SK-N-SH treated with all-trans-retinoic acid at 6 μM for 48 hours (cell line): Measurements from ENCODE around the gene CEP43.

Source experiments
- ATAC-seq: fragments of 200-7000 bp; cut with Tn5 transposase; 3 replicates; pipeline ENCODE4 v1.9.1; 2020; ENCODE audit warnings: mild to moderate bottlenecking, moderate library complexity
- ARNTL ChIP-seq: fragments of 450-650 bp; formaldehyde crosslinking; IDR thresholded peaks from 2 replicates; pipeline ENCODE4 v1.5.0; 2020; ENCODE audit warnings: low read depth, mild to moderate bottlenecking, moderate library complexity, borderline replicate concordance
- BACH2 ChIP-seq: fragments of 250-450 bp; sonication (Bioruptor Pico); IDR thresholded peaks from 2 replicates; pipeline ENCODE4 v1.9.0; 2021; ENCODE audit warnings: mild to moderate bottlenecking, borderline replicate concordance
- CREB5 ChIP-seq: fragments of 250-450 bp; sonication (Bioruptor Pico); IDR thresholded peaks from 2 replicates; pipeline ENCODE4 v1.5.1; 2020; ENCODE audit warnings: low read depth, mild to moderate bottlenecking, moderate library complexity
- CSDC2 ChIP-seq: fragments of 250-450 bp; sonication (Bioruptor Pico); IDR thresholded peaks from 2 replicates; pipeline ENCODE4 v1.5.0; 2020; ENCODE audit warnings: mild to moderate bottlenecking, moderate library complexity
- CSRNP3 ChIP-seq: fragments of 250-450 bp; sonication (Bioruptor Pico); IDR thresholded peaks from 2 replicates; pipeline ENCODE4 v1.5.1; 2021; ENCODE audit warnings: mild to moderate bottlenecking, moderate library complexity
- ESRRG ChIP-seq: fragments of 250-450 bp; sonication (Bioruptor Pico); IDR thresholded peaks from 2 replicates; pipeline ENCODE4 v1.6.1; 2021; ENCODE audit warnings: mild to moderate bottlenecking
- ISL1 ChIP-seq: fragments of 250-450 bp; sonication (Bioruptor Pico); IDR thresholded peaks from 2 replicates; pipeline ENCODE4 v2.1.2; 2022; ENCODE audit warnings: mild to moderate bottlenecking, moderate library complexity
- OSR1 ChIP-seq: fragments of 250-450 bp; sonication (Bioruptor Pico); IDR thresholded peaks from 2 replicates; pipeline ENCODE4 v1.8.0; 2022; ENCODE audit warnings: moderate library complexity, mild to moderate bottlenecking, inconsistent platforms
- PATZ1 ChIP-seq: fragments of 250-450 bp; sonication (Bioruptor Pico); IDR thresholded peaks from 2 replicates; pipeline ENCODE4 v1.8.0; 2020; ENCODE audit warnings: mild to moderate bottlenecking, moderate library complexity, borderline replicate concordance
- POU6F1 ChIP-seq: fragments of 250-450 bp; sonication (Bioruptor Pico); IDR thresholded peaks from 2 replicates; pipeline ENCODE4 v1.8.0; 2021; ENCODE audit warnings: low read depth, mild to moderate bottlenecking, moderate library complexity, borderline replicate concordance
- RARB ChIP-seq: fragments of 250-450 bp; sonication (Bioruptor Pico); IDR thresholded peaks from 2 replicates; pipeline ENCODE4 v1.8.0; 2021; ENCODE audit warnings: mild to moderate bottlenecking, moderate library complexity
- SNAI2 ChIP-seq: fragments of 250-450 bp; sonication (Bioruptor Pico); IDR thresholded peaks from 2 replicates; pipeline ENCODE4 v1.5.0; 2020; ENCODE audit warnings: mild to moderate bottlenecking, moderate library complexity
- TCF4 ChIP-seq: fragments of 250-450 bp; sonication (Bioruptor Pico); IDR thresholded peaks from 2 replicates; pipeline ENCODE4 v1.8.0; 2021; ENCODE audit warnings: mild to moderate bottlenecking, moderate library complexity, borderline replicate concordance
- TOX ChIP-seq: fragments of 250-450 bp; sonication (Bioruptor Pico); IDR thresholded peaks from 2 replicates; pipeline ENCODE4 v1.8.0; 2021; ENCODE audit warnings: mild to moderate bottlenecking, moderate library complexity, borderline replicate concordance
- TSHZ2 ChIP-seq: fragments of 250-450 bp; sonication (Bioruptor Pico); IDR thresholded peaks from 2 replicates; pipeline ENCODE4 v1.5.0; 2020; ENCODE audit warnings: mild to moderate bottlenecking, moderate library complexity
- ZFP30 ChIP-seq: fragments of 450-650 bp; formaldehyde crosslinking; IDR thresholded peaks from 2 replicates; pipeline ENCODE4 v1.5.0; 2022; ENCODE audit warnings: mild to moderate bottlenecking, moderate library complexity

CEP43 gene

GRCh38 chr6:166987930-166988329 is 11.3 kb upstream of the CEP43 start:
- peak; percentile 38; the same call in 2 of the 3 replicates for ATAC-seq
- TF ChIP-seq ESRRG (CRISPR knock-in tag) (no peak), ISL1 (CRISPR knock-in tag) (0 out of 2 replicates have a peak, but pooled peaks have one; percentile 22)

- ATAC-seq, result peak; percentile 65
- TF ChIP-seq ISL1 (CRISPR knock-in tag) (peak; percentile 74), CSDC2 (CRISPR knock-in tag) (no peak)
Observed at GRCh38 chr6:166988674-166989201, 10.5 kb upstream of the CEP43 start.

- ATAC-seq, result peak; percentile 74
- no peak for TF ChIP-seq TCF4 (CRISPR knock-in tag)
- TF ChIP-seq ARNTL, result no peak
- TF ChIP-seq OSR1, result no peak
- TF ChIP-seq BACH2, result no peak
Observed at GRCh38 chr6:166989427-166990032, 9.7 kb upstream of the CEP43 start.

- ATAC-seq, result no peak
Observed at GRCh38 chr6:166996406-166996805, 2.8 kb upstream of the CEP43 start.

GRCh38 chr6:166997348-166997747 is 1.8 kb upstream of the CEP43 start:
- TF ChIP-seq ESRRG (CRISPR knock-in tag), result no peak
- no peak for TF ChIP-seq SNAI2 (CRISPR knock-in tag)
- TF ChIP-seq CREB5 (CRISPR knock-in tag), result no peak
- no peak for TF ChIP-seq POU6F1
- no peak for TF ChIP-seq TCF4 (CRISPR knock-in tag)
- TF ChIP-seq CSDC2 (CRISPR knock-in tag), result no peak
- TF ChIP-seq ZFP30 (CRISPR knock-in tag), result no peak
- no peak for TF ChIP-seq RARB
- ATAC-seq, result no peak

More at GRCh38 chr6:166996406-166996805, 2.8 kb upstream of the CEP43 start:
- TF ChIP-seq CREB5 (CRISPR knock-in tag), result no peak
- no peak for TF ChIP-seq ZFP30 (CRISPR knock-in tag)

GRCh38 chr6:166997768-166998255 is 1.4 kb upstream of the CEP43 start:
- peak; percentile 76 for ATAC-seq
- TF ChIP-seq CSRNP3 (CRISPR knock-in tag), result no peak
- no peak for TF ChIP-seq ARNTL
- no peak for TF ChIP-seq ZFP30 (CRISPR knock-in tag)
- no peak for TF ChIP-seq CREB5 (CRISPR knock-in tag)
- TF ChIP-seq POU6F1, result no peak
- TF ChIP-seq BACH2, result no peak
- TF ChIP-seq OSR1, result no peak
- TF ChIP-seq CSDC2 (CRISPR knock-in tag), result no peak
- TF ChIP-seq TOX (CRISPR knock-in tag), result no peak
- TF ChIP-seq TSHZ2 (CRISPR knock-in tag), result no peak
- no peak for TF ChIP-seq PATZ1 (CRISPR knock-in tag)
